ENCODE data around the gene DNAJA4. TPM values are rescaled to one million over a fixed set of nuclear protein-coding genes. Genes with fewer than 3 reads are reported as not detected.

The DNAJA4 gene
- polyA plus RNA-seq, 1 of the 3 experiments (the other 2 are of a cell fraction), result 0.03 TPM

DNA sequence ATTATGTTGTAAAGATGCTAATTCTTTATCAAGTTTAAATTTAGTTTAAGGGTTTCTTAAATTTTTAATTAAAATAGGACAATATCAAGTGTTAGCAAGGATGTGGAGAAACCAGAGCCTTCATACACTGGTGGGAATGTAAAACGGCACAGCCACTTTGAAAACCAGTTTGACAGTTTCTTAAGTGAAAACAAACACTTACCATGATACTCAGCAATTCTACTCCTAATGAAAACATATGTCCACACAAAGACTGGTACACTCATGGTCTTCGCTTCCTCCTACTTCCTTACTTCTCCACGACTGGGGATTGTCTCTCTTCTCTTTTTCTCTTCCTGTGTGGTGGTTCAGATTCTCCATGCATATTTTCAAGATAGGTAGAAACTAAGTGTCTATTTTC is 25.9 kb downstream of the DNAJA4 start:
- Histone ChIP-seq H3K36me3 (replicated peaks in 1 of 2; ENCODE audit: control insufficient read depth in 1 of 2, insufficient read depth in 2 of 2, low read length in 1 of 2) (peaks cover 72 to 91% of the 10 kb centered on the region in 2 experiments), H2AFZ (ENCODE audit: low read depth) (no peak overlapping the region), H3K9ac (no peak overlapping the region), H3K9me3 (no peaks in the 10 kb centered on the region), H4K20me1 (ENCODE audit: insufficient read depth) (no peaks in the 10 kb centered on the region), H3K4me1 (ENCODE audit: control insufficient read depth in 1 of 2, insufficient read depth in 2 of 2, low read depth in 1 of 2, low read length in 1 of 2) (no peaks in the 10 kb centered on the region), H3F3A (replicated peaks; ENCODE audit: insufficient read depth) (no peaks in the 10 kb centered on the region), H3K27me3 (ENCODE audit: insufficient read depth) (no peaks in the 10 kb centered on the region), H3K27ac (ENCODE audit: low read depth in 2 of 2, low read length in 1 of 2) (no peak overlapping the region), H3K79me2 (ENCODE audit: insufficient read depth) (peaks cover 6% of the 10 kb centered on the region; the same call in 1 of the 2 replicates), H3K4me3 (ENCODE audit: low read depth in 2 of 2, low read length in 1 of 2) (no peak overlapping the region), H3K9me2 (no peaks in the 10 kb centered on the region), H3K4me2 (no peak overlapping the region)
- DNase-seq, result no peak
- ChIA-PET CTCF (interaction anchor here (2.3 kb wide), 1 partner anchor 8 kb away, joined by 10 read pairs; no protein-coding TSS in a partner anchor), POLR2A (interaction anchor here (0.7 to 1.0 kb wide), 2 partner anchors 9 kb away, joined by 3 read pairs; partner anchors contain the start of gene SKIC8)
- TF ChIP-seq FOSL2 (IDR thresholded peaks at IDR 0.05; ENCODE audit: borderline replicate concordance, low read depth) (no peak), EP300 (IDR thresholded peaks at IDR 0.05; ENCODE audit: borderline replicate concordance in 1 of 2, low read depth in 1 of 2, low read length in 1 of 2) (no peak), IRF3 (IDR thresholded peaks at IDR 0.05; ENCODE audit: low read depth, low read length) (no peak), RFX5 (IDR thresholded peaks at IDR 0.05; ENCODE audit: low read length) (no peak), SIN3A (IDR thresholded peaks at IDR 0.05; ENCODE audit: borderline replicate concordance, low read depth, low read length) (no peak), ZBTB33 (IDR thresholded peaks at IDR 0.05; ENCODE audit: borderline replicate concordance, low read depth) (no peak), JUND (IDR thresholded peaks at IDR 0.05) (no peak), SMC3 (IDR thresholded peaks at IDR 0.05; ENCODE audit: low read depth, low read length) (no peak), CTCF (IDR thresholded peaks at IDR 0.05) (no peak), MXI1 (IDR thresholded peaks at IDR 0.05; ENCODE audit: low read depth, low read length) (no peak), TEAD4 (IDR thresholded peaks at IDR 0.05; ENCODE audit: borderline replicate concordance, insufficient read depth) (no peak)
- TF ChIP-seq, protein P1, sequence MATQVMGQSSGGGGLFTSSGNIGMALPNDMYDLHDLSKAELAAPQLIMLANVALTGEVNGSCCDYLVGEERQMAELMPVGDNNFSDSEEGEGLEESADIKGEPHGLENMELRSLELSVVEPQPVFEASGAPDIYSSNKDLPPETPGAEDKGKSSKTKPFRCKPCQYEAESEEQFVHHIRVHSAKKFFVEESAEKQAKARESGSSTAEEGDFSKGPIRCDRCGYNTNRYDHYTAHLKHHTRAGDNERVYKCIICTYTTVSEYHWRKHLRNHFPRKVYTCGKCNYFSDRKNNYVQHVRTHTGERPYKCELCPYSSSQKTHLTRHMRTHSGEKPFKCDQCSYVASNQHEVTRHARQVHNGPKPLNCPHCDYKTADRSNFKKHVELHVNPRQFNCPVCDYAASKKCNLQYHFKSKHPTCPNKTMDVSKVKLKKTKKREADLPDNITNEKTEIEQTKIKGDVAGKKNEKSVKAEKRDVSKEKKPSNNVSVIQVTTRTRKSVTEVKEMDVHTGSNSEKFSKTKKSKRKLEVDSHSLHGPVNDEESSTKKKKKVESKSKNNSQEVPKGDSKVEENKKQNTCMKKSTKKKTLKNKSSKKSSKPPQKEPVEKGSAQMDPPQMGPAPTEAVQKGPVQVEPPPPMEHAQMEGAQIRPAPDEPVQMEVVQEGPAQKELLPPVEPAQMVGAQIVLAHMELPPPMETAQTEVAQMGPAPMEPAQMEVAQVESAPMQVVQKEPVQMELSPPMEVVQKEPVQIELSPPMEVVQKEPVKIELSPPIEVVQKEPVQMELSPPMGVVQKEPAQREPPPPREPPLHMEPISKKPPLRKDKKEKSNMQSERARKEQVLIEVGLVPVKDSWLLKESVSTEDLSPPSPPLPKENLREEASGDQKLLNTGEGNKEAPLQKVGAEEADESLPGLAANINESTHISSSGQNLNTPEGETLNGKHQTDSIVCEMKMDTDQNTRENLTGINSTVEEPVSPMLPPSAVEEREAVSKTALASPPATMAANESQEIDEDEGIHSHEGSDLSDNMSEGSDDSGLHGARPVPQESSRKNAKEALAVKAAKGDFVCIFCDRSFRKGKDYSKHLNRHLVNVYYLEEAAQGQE (IDR thresholded peaks at IDR 0.05; ENCODE audit: low read depth, low read length), result no peak
- WGBS (ENCODE audit: low lambda C conversion rate), result 95% methylated on average over 3 of the region's 3 CpGs
